GM23338 (cell line): ENCODE results near the gene SNTG2. TPM values are rescaled to one million over a fixed set of nuclear protein-coding genes. Genes with fewer than 3 reads are reported as not detected.

Experiments
- ATAC-seq: fragments of 200-7000 bp; cut with Tn5 transposase; 3 replicates; pipeline ENCODE4 v1.9.1; 2020
- DNase-seq: peaks from one replicate; pipeline ENCODE4 v3.0.0-alpha.2; 2015; ENCODE audit warnings: low spot score
- H2AFZ ChIP-seq: fragments of 200-600 bp; sonication (generic); 2 replicates; pipeline ENCODE4 v1.8.0; 2016; ENCODE audit warnings: antibody characterized with exemption, mild to moderate bottlenecking, moderate library complexity
- H3F3A ChIP-seq: fragments of 200-600 bp; sonication (generic); replicated peaks from 2 replicates; pipeline ENCODE4 v1.8.0; 2017; ENCODE audit warnings: antibody characterized with exemption, mixed run types, low read depth
- H3K27ac ChIP-seq: fragments of 200-600 bp; sonication (generic); 2 replicates; pipeline ENCODE4 v1.6.1; 2016; ENCODE audit warnings: low read depth
- H3K27me3 ChIP-seq: fragments of 200-600 bp; sonication (generic); 2 replicates; pipeline ENCODE4 v1.8.0; 2016; ENCODE audit warnings: mild to moderate bottlenecking, mixed run types, moderate library complexity; ENCODE audit not compliant: insufficient read depth
- H3K36me3 ChIP-seq: fragments of 200-600 bp; sonication (generic); 2 replicates; pipeline ENCODE4 v1.8.0; 2016; ENCODE audit warnings: mild to moderate bottlenecking; ENCODE audit not compliant: insufficient read depth
- H3K4me1 ChIP-seq: fragments of 200-600 bp; sonication (generic); 2 replicates; pipeline ENCODE4 v1.8.0; 2016; ENCODE audit warnings: mild to moderate bottlenecking, moderate library complexity; ENCODE audit not compliant: insufficient read depth
- H3K4me2 ChIP-seq: fragments of 200-600 bp; sonication (generic); 2 replicates; pipeline ENCODE4 v1.7.1; 2017; ENCODE audit warnings: mixed run types
- H3K4me3 ChIP-seq: fragments of 200-600 bp; sonication (generic); 2 replicates; pipeline ENCODE4 v1.6.1; 2016; ENCODE audit warnings: mixed run types
- H3K79me2 ChIP-seq: fragments of 200-600 bp; sonication (generic); replicated peaks from 2 replicates; pipeline ENCODE4 v1.8.0; 2017; ENCODE audit warnings: mild to moderate bottlenecking; ENCODE audit not compliant: insufficient read depth
- H3K9me2 ChIP-seq: fragments of 200-600 bp; sonication (generic); 2 replicates; pipeline ENCODE4 v1.8.0; 2017; ENCODE audit not compliant: insufficient read depth
- H4K20me1 ChIP-seq: fragments of 200-600 bp; sonication (generic); replicated peaks from 2 replicates; pipeline ENCODE4 v1.8.0; 2017; ENCODE audit warnings: mild to moderate bottlenecking; ENCODE audit not compliant: insufficient read depth
- H3K27ac Mint-ChIP-seq: 2 replicates; pipeline ENCODE4 v1.8.0; 2020; ENCODE audit warnings: inconsistent platforms, mild to moderate bottlenecking, moderate library complexity, mixed read lengths
- H3K27me3 Mint-ChIP-seq: 3 replicates; pipeline ENCODE4 v1.8.0; 2022; ENCODE audit warnings: low read depth, mild to moderate bottlenecking, moderate library complexity, mixed read lengths, inconsistent platforms; ENCODE audit not compliant: insufficient read depth, poor library complexity
- H3K36me3 Mint-ChIP-seq: 3 replicates; pipeline ENCODE4 v1.8.0; 2021; ENCODE audit warnings: low read depth, mild to moderate bottlenecking, inconsistent platforms, moderate library complexity, mixed read lengths
- H3K4me1 Mint-ChIP-seq: 3 replicates; pipeline ENCODE4 v1.8.0; 2020; ENCODE audit warnings: mild to moderate bottlenecking, inconsistent platforms, mixed read lengths
- H3K4me3 Mint-ChIP-seq: 3 replicates; pipeline ENCODE4 v1.8.0; 2021; ENCODE audit warnings: moderate library complexity, mild to moderate bottlenecking, inconsistent platforms, mixed read lengths
- H3K9me3 Mint-ChIP-seq: 3 replicates; pipeline ENCODE4 v1.8.0; 2020; ENCODE audit warnings: moderate library complexity, mild to moderate bottlenecking, inconsistent platforms, mixed read lengths
- CREB1 ChIP-seq: fragments of 250-450 bp; sonication (Bioruptor Pico); IDR thresholded peaks from 2 replicates; pipeline ENCODE4 v1.5.0; 2020; ENCODE audit warnings: low read depth, mild to moderate bottlenecking, moderate library complexity
- CTCF ChIP-seq, 2 experiments: fragments of 200-600 bp in 1 of 2; sonication (generic) in 1 of 2; conservative IDR thresholded peaks; 2 replicates each; pipeline versions ENCODE4 v1.5.1 to v1.6.1; 2016 to 2017; ENCODE audit warnings: antibody characterized with exemption in 2 of 2, low read depth in 2 of 2, mild to moderate bottlenecking in 2 of 2, moderate library complexity in 1 of 2
- ETS1 ChIP-seq: IDR thresholded peaks from 2 replicates; pipeline ENCODE4 v1.6.1; 2016; ENCODE audit warnings: antibody characterized with exemption
- EZH2 ChIP-seq: fragments of 200-600 bp; sonication (generic); IDR thresholded peaks from one replicate; pipeline ENCODE4 v1.8.0; 2017; ENCODE audit warnings: antibody characterized with exemption, mild to moderate bottlenecking, low read depth; ENCODE audit not compliant: unreplicated experiment
- EZH2phosphoT487 ChIP-seq: fragments of 200-600 bp; sonication (generic); IDR thresholded peaks from one replicate; pipeline ENCODE4 v1.8.1; 2018; ENCODE audit warnings: antibody characterized with exemption; ENCODE audit not compliant: unreplicated experiment
- POLR2AphosphoS5 ChIP-seq: IDR thresholded peaks from 2 replicates; pipeline ENCODE4 v1.6.1; 2016; ENCODE audit warnings: antibody characterized with exemption, low read depth
- STAT1 ChIP-seq: IDR thresholded peaks from one replicate; pipeline ENCODE4 v1.6.1; 2016; ENCODE audit warnings: antibody characterized with exemption; ENCODE audit not compliant: unreplicated experiment
- ZNF331 ChIP-seq: fragments of 250-450 bp; sonication (Bioruptor Pico); IDR thresholded peaks from 2 replicates; pipeline ENCODE4 v1.5.0; 2020; ENCODE audit warnings: low read depth, mild to moderate bottlenecking, moderate library complexity
- polyA plus RNA-seq: library from polyadenylated mRNA; unstranded; fragments of >200 nt; fragmentation: Nextera tagmentation; extraction: Ambion mirVana; gene quantifications from 2 replicates; pipeline ENCODE4 v1.2.1, GENCODE V29; 2016
- total RNA-seq: library from RNA; depleted of rRNA; stranded (reverse); fragments of >200 nt; shearing (Covaris generic); gene quantifications from 2 replicates; pipeline ENCODE4 v1.2.3, GENCODE V29; 2014
- TF ChIP-seq, protein P1 (sequence below): IDR thresholded peaks from one replicate; pipeline ENCODE4 v1.6.1; 2018; ENCODE audit warnings: antibody characterized with exemption; ENCODE audit not compliant: unreplicated experiment

The SNTG2 gene
- total and polyA plus RNA-seq, 2 experiments from 2014 or later, result 27.5 to 60.4 TPM

DNA sequence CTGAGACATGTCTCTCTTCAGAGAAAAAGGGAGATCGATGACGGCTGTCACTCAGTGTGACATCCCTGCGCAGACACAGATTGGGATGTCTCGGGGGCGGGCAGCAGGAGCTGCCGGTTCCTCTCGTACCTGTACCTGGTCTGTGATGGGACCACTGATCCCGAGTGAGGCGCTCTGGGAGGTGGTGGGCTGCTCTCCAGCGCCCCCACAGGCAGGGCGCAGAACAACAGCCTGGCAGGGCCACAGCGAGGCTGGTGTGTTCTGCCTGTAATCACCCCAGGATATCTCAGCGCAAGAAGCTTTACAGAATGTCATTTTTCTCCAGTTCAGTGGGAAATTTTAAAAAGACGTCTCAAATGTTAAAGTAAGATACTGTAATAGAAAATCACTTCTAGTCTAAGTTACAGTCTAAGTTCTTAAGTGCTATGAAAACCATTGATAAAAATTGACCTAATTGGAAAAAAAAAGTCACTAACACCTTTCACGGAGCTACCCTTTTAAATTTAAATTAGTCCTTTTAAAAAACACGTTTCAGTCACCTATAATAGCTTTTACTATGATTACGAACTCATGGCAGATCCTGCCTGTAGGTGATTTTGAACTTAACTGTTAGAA lies 189.8 kb downstream of the SNTG2 start:
- Histone ChIP-seq H3K4me3 (no peak overlapping the region), H3F3A (no peaks in the 10 kb centered on the region), H3K27ac (no peak overlapping the region), H3K9me2 (no peaks in the 10 kb centered on the region), H3K4me1 (no peaks in the 10 kb centered on the region), H3K27me3 (no peaks in the 10 kb centered on the region), H2AFZ (no peak overlapping the region), H3K4me2 (no peak overlapping the region), H3K79me2 (no peaks in the 10 kb centered on the region), H3K36me3 (peaks cover 18% of the 10 kb centered on the region), H4K20me1 (0 out of 2 replicates have a peak, but pooled peaks cover 13% of the 10 kb centered on the region)
- H3K36me3 Mint-ChIP-seq, result peaks cover 30% of the 10 kb centered on the region; the same call in 2 of the 3 replicates
- TF ChIP-seq POLR2AphosphoS5, result no peak
- TF ChIP-seq CTCF (conservative IDR thresholded peaks at IDR 0.05; ENCODE audit: low read depth in 2 of 2), result peak; percentile 92 to 93
- no peak for TF ChIP-seq EZH2
- TF ChIP-seq EZH2phosphoT487, result no peak
- DNase-seq, result peak; percentile 78
- H3K9me3 Mint-ChIP-seq, result no peaks in the 10 kb centered on the region; the same call in 1 of the 3 replicates
- H3K4me3 Mint-ChIP-seq, result no peak overlapping the region
- peak; percentile 97 for ATAC-seq
- H3K4me1 Mint-ChIP-seq, result no peaks in the 10 kb centered on the region
- H3K27ac Mint-ChIP-seq, result no peak overlapping the region
- peaks cover 12% of the 10 kb centered on the region for H3K27me3 Mint-ChIP-seq

DNA sequence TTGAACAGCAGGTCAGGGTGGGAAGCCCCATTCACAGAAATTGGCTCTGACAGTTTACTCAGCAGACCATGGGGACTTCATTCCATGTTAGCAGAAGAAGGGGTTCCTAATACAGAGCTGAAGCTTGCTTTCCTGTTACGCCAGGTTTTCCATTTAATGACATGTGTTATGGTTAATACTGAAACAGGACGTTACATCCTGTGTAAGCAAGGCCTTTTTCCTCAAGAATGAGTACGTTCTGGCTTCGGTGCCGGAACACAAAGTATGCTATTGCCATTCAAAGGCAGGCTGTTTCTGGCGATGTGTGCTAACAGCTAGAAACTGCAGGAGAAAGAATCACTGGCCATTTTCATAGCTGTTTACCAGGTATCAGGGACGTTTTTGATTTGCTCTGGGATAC lies 190.4 kb downstream of the SNTG2 start:
- DNase-seq (no peak), ATAC-seq (no peak)
- Histone ChIP-seq H3K79me2 (no peaks in the 10 kb centered on the region), H3F3A (no peaks in the 10 kb centered on the region), H3K27ac (no peak overlapping the region), H3K27me3 (no peaks in the 10 kb centered on the region), H3K4me1 (no peaks in the 10 kb centered on the region), H3K9me2 (no peaks in the 10 kb centered on the region), H3K4me3 (no peak overlapping the region), H3K4me2 (no peak overlapping the region), H2AFZ (no peak overlapping the region), H4K20me1 (0 out of 2 replicates have a peak, but pooled peaks cover 13% of the 10 kb centered on the region), H3K36me3 (peaks cover 18% of the 10 kb centered on the region)
- no peak overlapping the region for H3K27ac Mint-ChIP-seq
- peaks cover 12% of the 10 kb centered on the region for H3K27me3 Mint-ChIP-seq
- no peaks in the 10 kb centered on the region; the same call in 1 of the 3 replicates for H3K9me3 Mint-ChIP-seq
- no peaks in the 10 kb centered on the region for H3K4me1 Mint-ChIP-seq
- H3K4me3 Mint-ChIP-seq, result no peak overlapping the region
- peaks cover 30% of the 10 kb centered on the region; the same call in 2 of the 3 replicates for H3K36me3 Mint-ChIP-seq
- TF ChIP-seq CREB1 (CRISPR knock-in tag), result no peak
- no peak for TF ChIP-seq EZH2
- no peak for TF ChIP-seq ETS1
- no peak for TF ChIP-seq ZNF331
- TF ChIP-seq, protein P1, sequence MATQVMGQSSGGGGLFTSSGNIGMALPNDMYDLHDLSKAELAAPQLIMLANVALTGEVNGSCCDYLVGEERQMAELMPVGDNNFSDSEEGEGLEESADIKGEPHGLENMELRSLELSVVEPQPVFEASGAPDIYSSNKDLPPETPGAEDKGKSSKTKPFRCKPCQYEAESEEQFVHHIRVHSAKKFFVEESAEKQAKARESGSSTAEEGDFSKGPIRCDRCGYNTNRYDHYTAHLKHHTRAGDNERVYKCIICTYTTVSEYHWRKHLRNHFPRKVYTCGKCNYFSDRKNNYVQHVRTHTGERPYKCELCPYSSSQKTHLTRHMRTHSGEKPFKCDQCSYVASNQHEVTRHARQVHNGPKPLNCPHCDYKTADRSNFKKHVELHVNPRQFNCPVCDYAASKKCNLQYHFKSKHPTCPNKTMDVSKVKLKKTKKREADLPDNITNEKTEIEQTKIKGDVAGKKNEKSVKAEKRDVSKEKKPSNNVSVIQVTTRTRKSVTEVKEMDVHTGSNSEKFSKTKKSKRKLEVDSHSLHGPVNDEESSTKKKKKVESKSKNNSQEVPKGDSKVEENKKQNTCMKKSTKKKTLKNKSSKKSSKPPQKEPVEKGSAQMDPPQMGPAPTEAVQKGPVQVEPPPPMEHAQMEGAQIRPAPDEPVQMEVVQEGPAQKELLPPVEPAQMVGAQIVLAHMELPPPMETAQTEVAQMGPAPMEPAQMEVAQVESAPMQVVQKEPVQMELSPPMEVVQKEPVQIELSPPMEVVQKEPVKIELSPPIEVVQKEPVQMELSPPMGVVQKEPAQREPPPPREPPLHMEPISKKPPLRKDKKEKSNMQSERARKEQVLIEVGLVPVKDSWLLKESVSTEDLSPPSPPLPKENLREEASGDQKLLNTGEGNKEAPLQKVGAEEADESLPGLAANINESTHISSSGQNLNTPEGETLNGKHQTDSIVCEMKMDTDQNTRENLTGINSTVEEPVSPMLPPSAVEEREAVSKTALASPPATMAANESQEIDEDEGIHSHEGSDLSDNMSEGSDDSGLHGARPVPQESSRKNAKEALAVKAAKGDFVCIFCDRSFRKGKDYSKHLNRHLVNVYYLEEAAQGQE, result no peak
- TF ChIP-seq POLR2AphosphoS5, result no peak
- TF ChIP-seq STAT1, result no peak
